OCI-LY3 (cell line): ENCODE measurements around the gene CETP.

Experiments used
- CTCF ChIP-seq: fragments of 200-600, 300-600 bp; sonication (generic); IDR thresholded peaks from 2 replicates; pipeline ENCODE4 v1.5.1; 2014; ENCODE audit warnings: antibody characterized with exemption, low read length, low read depth
- EZH2phosphoT487 ChIP-seq: fragments of 200-600 bp; shearing (Covaris generic); IDR thresholded peaks from 2 replicates; pipeline ENCODE4 v1.6.1; 2018; ENCODE audit warnings: antibody characterized with exemption, mixed run types, low read depth

- TF ChIP-seq CTCF (no peak), EZH2phosphoT487 (no peak)
Observed at GRCh38 chr16:57013902-57014301, 52.2 kb downstream of the CETP start.
